SK-N-SH (cell line): ENCODE measurements around the gene CD69.

Experiments used
- POLR2AphosphoS5 ChIP-seq: IDR thresholded peaks from 2 replicates; pipeline ENCODE4 v1.6.1; 2012; ENCODE audit warnings: low read depth, low read length
- RAD21 ChIP-seq: IDR thresholded peaks from 2 replicates; pipeline ENCODE4 v1.6.1; 2012; ENCODE audit warnings: mild to moderate bottlenecking, low read length
- SIN3A ChIP-seq: IDR thresholded peaks from 2 replicates; pipeline ENCODE4 v1.6.1; 2012; ENCODE audit warnings: low read depth, mild to moderate bottlenecking, low read length, moderate library complexity, borderline replicate concordance
- TAF1 ChIP-seq: IDR thresholded peaks from 2 replicates; pipeline ENCODE4 v1.6.1; 2012; ENCODE audit warnings: low read depth, mild to moderate bottlenecking, low read length, moderate library complexity, borderline replicate concordance
- TCF12 ChIP-seq: IDR thresholded peaks from 2 replicates; pipeline ENCODE4 v1.4.0; 2012
- YY1 ChIP-seq: IDR thresholded peaks from 2 replicates; pipeline ENCODE4 v1.4.0; 2012; ENCODE audit warnings: low read depth, mild to moderate bottlenecking
- TF ChIP-seq, protein P1 (sequence below): fragments of 200-600 bp; sonication (generic); IDR thresholded peaks from 2 replicates; pipeline ENCODE4 v1.6.1; 2017; ENCODE audit warnings: antibody characterized with exemption, mild to moderate bottlenecking, moderate library complexity
- TF ChIP-seq, protein P2 (sequence below): IDR thresholded peaks from 2 replicates; pipeline ENCODE4 v1.4.0; 2012; ENCODE audit warnings: low read depth
- TF ChIP-seq, protein P3 (sequence below): fragments of 150-350 bp; IDR thresholded peaks from 2 replicates; pipeline ENCODE4 v1.6.1; 2016; ENCODE audit warnings: mild to moderate bottlenecking, low read depth, low read length

DNA sequence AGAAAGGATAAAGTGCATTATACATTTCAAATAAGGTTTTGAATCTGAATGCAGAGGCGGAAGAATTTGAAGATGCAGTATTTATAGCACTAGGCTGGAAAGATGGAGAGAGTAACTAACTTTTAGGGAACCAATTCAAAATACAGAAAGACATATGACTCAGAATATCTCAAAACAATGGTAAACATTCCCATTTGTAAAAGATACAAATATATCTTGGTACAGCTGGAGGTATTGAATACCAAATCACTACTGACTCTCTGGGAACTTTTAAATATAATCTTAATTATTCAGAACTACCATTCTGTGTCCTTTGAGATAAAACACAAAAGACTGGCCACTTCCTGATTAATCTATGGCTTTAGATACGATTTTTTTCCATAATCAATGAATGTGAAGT, 5.1 kb downstream of the CD69 start:
- TF ChIP-seq, protein P1, sequence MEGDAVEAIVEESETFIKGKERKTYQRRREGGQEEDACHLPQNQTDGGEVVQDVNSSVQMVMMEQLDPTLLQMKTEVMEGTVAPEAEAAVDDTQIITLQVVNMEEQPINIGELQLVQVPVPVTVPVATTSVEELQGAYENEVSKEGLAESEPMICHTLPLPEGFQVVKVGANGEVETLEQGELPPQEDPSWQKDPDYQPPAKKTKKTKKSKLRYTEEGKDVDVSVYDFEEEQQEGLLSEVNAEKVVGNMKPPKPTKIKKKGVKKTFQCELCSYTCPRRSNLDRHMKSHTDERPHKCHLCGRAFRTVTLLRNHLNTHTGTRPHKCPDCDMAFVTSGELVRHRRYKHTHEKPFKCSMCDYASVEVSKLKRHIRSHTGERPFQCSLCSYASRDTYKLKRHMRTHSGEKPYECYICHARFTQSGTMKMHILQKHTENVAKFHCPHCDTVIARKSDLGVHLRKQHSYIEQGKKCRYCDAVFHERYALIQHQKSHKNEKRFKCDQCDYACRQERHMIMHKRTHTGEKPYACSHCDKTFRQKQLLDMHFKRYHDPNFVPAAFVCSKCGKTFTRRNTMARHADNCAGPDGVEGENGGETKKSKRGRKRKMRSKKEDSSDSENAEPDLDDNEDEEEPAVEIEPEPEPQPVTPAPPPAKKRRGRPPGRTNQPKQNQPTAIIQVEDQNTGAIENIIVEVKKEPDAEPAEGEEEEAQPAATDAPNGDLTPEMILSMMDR, result no peak
- TF ChIP-seq, protein P2, sequence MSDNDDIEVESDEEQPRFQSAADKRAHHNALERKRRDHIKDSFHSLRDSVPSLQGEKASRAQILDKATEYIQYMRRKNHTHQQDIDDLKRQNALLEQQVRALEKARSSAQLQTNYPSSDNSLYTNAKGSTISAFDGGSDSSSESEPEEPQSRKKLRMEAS, result no peak
- TF ChIP-seq TAF1 (no peak), TCF12 (no peak), SIN3A (no peak), POLR2AphosphoS5 (no peak), YY1 (no peak), RAD21 (no peak)
- TF ChIP-seq, protein P3, sequence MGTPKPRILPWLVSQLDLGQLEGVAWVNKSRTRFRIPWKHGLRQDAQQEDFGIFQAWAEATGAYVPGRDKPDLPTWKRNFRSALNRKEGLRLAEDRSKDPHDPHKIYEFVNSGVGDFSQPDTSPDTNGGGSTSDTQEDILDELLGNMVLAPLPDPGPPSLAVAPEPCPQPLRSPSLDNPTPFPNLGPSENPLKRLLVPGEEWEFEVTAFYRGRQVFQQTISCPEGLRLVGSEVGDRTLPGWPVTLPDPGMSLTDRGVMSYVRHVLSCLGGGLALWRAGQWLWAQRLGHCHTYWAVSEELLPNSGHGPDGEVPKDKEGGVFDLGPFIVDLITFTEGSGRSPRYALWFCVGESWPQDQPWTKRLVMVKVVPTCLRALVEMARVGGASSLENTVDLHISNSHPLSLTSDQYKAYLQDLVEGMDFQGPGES, result no peak
